ENCODE measurements around the gene DMRTA1. TPM values are rescaled to one million over a fixed set of nuclear protein-coding genes. Genes with fewer than 3 reads are reported as not detected.

Gene DMRTA1
- polyA plus RNA-seq, 1 of the 3 experiments (the other 2 are of a cell fraction) = 0.03 TPM

GRCh38 chr9:22423566-22423965, 23.1 kb upstream of the DMRTA1 start:
- TF ChIP-seq RAD21 (IDR thresholded peaks at IDR 0.05; ENCODE audit: low read length) = no peak
- TF ChIP-seq USF2 (IDR thresholded peaks at IDR 0.05; ENCODE audit: borderline replicate concordance, low read depth, low read length) = no peak
- no peak for TF ChIP-seq FOSL2 (IDR thresholded peaks at IDR 0.05; ENCODE audit: borderline replicate concordance, low read depth)
- no peak for TF ChIP-seq REST (IDR thresholded peaks at IDR 0.05; ENCODE audit: low read depth, low read length)
- TF ChIP-seq TEAD4 (IDR thresholded peaks at IDR 0.05; ENCODE audit: borderline replicate concordance, insufficient read depth) = no peak
- TF ChIP-seq TCF12 (IDR thresholded peaks at IDR 0.05) = no peak
- no peak for TF ChIP-seq NRF1 (IDR thresholded peaks at IDR 0.05; ENCODE audit: low read depth, low read length)
- TF ChIP-seq ZBTB33 (IDR thresholded peaks at IDR 0.05; ENCODE audit: borderline replicate concordance, low read depth) = no peak
- TF ChIP-seq USF1 (IDR thresholded peaks at IDR 0.05; ENCODE audit: borderline replicate concordance, low read depth) = no peak
- no peak for TF ChIP-seq IRF3 (IDR thresholded peaks at IDR 0.05; ENCODE audit: low read depth, low read length)
- TF ChIP-seq MAX (IDR thresholded peaks at IDR 0.05; ENCODE audit: low read depth) = no peak
- no peak for TF ChIP-seq CHD2 (IDR thresholded peaks at IDR 0.05; ENCODE audit: low read length, partially characterized antibody)
- Histone ChIP-seq H3K36me3 (replicated peaks in 1 of 2; ENCODE audit: control insufficient read depth in 1 of 2, insufficient read depth in 2 of 2, low read length in 1 of 2) (no peaks in the 10 kb centered on the region), H3K9me3 (no peaks in the 10 kb centered on the region), H3K4me2 (no peak overlapping the region), H3K27me3 (ENCODE audit: insufficient read depth) (no peaks in the 10 kb centered on the region; the same call in 1 of the 2 replicates), H3K79me2 (ENCODE audit: insufficient read depth) (no peaks in the 10 kb centered on the region), H3K4me1 (ENCODE audit: control insufficient read depth in 1 of 2, insufficient read depth in 2 of 2, low read depth in 1 of 2, low read length in 1 of 2) (no peaks in the 10 kb centered on the region), H2AFZ (ENCODE audit: low read depth) (no peak overlapping the region), H3F3A (replicated peaks; ENCODE audit: insufficient read depth) (no peaks in the 10 kb centered on the region), H3K9me2 (no peaks in the 10 kb centered on the region), H3K9ac (no peak overlapping the region), H3K4me3 (ENCODE audit: low read depth in 2 of 2, low read length in 1 of 2) (no peak overlapping the region), H4K20me1 (ENCODE audit: insufficient read depth) (no peaks in the 10 kb centered on the region), H3K27ac (ENCODE audit: low read depth in 2 of 2, low read length in 1 of 2) (no peak overlapping the region)
- ChIA-PET CTCF (no interaction called here), POLR2A (no interaction called here)
- DNase-seq = no peak
- WGBS (ENCODE audit: low lambda C conversion rate) = 12% methylated on average over 1 of the region's 1 CpG
